ENCODE measurements around the gene REPS1.
A peak's percentile ranks its signal among the peaks of the same experiment; 100 is the strongest.
"Not testable (repeated sequence)": the region's sequence is repeated elsewhere in the genome, so short reads cannot be mapped to it uniquely, and the experiment has no call there.

Gene REPS1

DNA sequence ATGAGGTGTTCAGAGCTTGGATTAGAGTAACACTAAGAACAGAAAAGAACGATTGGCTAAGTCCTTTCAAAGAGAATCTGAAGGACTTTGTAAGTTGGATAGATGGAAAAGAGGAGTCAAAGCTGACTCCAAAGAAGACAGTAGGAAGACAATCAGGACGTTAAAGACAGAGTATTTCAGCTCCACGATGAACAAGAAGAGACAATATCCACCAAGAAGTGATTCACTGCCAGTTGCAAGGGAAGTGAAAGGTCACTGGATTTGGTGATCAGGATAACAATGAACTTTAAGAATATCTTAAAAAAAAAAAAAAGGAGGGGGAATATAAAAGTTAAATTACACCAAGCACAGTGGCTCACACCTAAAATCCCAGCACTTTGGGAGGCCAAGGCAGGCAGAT lies 17.9 kb downstream of the REPS1 start:
- DNase-seq (ENCODE audit: low spot score) = no peak

- DNase-seq (ENCODE audit: low spot score) = no peak
These were observed 21.2 kb downstream of the REPS1 start for GRCh38 chr6:138966870-138967269.

GRCh38 chr6:138965971-138966370 lies 22.1 kb downstream of the REPS1 start:
- DNase-seq (ENCODE audit: low spot score) = no peak

DNA sequence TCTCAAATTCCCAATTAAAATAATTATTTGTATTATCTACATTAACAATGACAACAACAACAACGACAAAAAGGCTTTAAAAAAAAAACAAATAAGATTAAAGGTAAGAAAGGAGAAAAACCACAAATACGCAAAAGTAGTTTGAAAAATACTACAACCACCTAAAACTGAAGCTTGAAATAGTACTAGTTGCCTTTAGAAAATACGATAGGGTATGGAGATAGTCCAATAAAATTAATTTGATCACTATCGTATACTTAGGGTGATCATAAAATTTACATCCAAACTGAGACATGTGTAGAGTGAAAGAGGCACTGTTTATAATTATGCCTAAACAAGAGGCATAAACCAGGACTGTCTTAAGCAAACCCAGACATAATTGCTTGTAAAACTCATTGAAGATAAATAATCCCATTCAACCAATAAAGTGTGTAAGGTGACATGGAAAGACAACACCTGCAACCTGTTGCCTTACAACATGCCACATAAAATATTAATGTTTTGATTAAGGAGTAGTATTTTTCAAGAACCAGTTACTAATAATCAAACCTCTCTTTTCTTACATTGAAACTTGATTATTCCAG lies 22.7 kb downstream of the REPS1 start:
- no peak for DNase-seq (ENCODE audit: low spot score)

- no peak for DNase-seq (ENCODE audit: low spot score)
These were observed 24.0 kb downstream of the REPS1 start for GRCh38 chr6:138964012-138964411.

GRCh38 chr6:138963531-138963930 lies 24.5 kb downstream of the REPS1 start:
- DNase-seq (ENCODE audit: low spot score) = no peak

- no peak for DNase-seq (ENCODE audit: low spot score)
These were observed 24.9 kb downstream of the REPS1 start for GRCh38 chr6:138963119-138963518.

- no peak for DNase-seq (ENCODE audit: low spot score)
These were observed 28.5 kb downstream of the REPS1 start for GRCh38 chr6:138959521-138959920.

- no peak for DNase-seq (ENCODE audit: low spot score)
These were observed 29.5 kb downstream of the REPS1 start for GRCh38 chr6:138958595-138958994.

DNA sequence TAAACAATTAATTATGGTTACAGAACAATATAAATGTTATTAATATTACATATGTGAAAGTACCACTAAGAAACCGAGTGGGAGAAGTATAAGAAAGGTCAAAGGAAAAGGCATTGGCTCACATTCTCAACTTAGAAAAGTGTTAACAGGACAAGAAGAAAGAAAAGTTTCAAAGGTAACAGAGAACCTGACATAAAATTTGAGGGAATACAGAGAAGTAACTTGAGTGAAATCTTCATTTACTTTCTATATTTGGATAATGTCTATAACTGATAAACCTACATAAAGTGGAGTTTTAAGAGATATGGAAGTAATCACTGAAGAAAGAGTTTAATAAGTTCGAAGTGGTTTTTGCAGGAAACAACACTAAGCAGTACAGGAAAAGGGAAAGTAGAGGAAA lies 30.1 kb downstream of the REPS1 start:
- DNase-seq (ENCODE audit: low spot score) = no peak

DNA sequence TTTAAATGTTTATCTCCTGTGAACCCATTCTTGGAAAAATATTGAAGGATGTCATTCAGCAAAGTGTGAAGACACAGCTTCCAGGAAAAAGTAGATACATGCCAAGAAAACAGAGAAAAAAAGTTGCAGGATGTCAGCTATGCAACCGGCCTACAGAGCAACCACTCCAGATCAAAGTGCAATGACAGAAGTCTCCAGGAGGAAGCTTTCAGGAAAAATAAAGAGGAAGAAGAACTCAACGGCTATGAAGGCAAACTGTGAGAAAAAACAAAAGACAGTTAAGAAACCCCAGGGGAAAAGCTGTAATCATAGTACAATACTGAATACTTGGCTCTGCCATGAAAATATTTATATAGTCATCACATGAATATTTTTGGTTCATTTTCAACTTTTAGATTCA lies 30.6 kb downstream of the REPS1 start:
- DNase-seq (ENCODE audit: low spot score) = peak; percentile 21

DNA sequence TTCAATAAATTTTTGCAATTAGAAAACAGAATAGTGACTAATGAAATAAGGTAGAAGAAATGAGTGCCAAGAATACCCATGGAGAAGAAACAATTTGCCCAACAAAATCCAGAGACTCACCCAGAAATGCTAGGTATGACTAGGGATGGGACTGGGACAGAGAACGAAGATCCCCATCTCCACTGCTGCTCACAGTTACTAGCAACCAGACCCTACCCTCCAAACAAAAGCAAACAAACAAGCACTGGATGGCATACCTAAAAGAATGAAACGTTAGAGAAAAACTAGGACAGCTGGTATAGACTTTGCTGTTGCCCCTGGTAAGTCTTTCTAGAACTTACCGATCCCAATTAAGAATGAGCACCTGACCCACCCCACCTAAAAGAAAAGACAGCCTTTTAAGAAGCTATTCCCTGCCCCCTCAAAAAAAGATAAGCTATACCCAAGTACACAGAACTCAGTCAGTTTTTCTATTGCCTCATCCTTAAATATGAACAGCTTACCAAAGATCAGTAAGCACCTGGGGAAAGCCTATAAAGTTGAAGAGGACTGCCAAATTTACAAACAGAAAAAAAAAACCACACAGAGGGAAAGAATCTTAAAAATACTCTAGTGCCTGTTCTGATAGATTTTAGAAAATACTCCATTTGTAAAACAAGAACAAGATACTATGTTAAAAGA lies 31.7 kb downstream of the REPS1 start:
- DNase-seq (ENCODE audit: low spot score) = no peak

DNA sequence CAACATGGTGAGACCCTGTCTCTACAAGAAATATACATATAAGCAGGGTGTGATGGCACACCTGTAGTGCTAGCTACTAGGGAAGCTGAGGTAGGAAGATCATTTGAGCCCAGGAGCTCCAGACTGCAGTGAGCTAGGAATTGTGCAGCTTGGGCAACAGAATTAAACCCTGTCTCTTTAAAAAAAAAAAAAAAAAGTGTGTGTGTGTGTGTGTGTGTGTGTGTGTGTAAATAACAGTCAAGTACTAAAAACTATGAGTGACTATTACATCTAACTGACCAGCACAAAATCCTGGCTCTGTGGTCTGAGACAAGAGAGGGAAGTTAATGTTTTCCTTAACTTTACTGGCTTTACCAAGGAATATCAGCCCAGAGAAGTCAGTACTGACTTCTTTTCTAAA lies 32.8 kb downstream of the REPS1 start:
- DNase-seq (ENCODE audit: low spot score) = no peak

GRCh38 chr6:138953451-138953850 lies 34.6 kb downstream of the REPS1 start:
- DNase-seq (ENCODE audit: low spot score) = no peak

- no peak for DNase-seq (ENCODE audit: low spot score)
These were observed 39.4 kb downstream of the REPS1 start for GRCh38 chr6:138948546-138949179.

DNA sequence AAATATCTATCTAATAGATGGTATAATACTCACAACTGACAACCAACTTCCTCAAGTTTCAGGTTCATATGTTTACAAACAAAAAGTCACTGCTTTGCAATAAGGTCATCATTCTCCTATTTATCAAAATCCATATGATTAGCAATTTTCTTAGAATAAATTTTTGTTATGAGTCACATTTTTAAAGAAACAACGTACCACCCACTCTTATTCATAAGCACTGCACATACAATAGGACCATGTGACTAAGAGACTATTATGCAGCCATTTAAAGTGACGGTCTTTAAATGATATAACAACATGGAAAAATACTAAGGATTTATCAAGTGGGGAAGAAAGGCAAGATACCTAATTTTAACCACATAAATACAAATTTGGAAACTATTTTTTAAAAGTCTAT lies 40.0 kb downstream of the REPS1 start:
- DNase-seq (ENCODE audit: low spot score) = no peak

- no peak for DNase-seq (ENCODE audit: low spot score)
These were observed 42.7 kb downstream of the REPS1 start for GRCh38 chr6:138945354-138945753.

DNA sequence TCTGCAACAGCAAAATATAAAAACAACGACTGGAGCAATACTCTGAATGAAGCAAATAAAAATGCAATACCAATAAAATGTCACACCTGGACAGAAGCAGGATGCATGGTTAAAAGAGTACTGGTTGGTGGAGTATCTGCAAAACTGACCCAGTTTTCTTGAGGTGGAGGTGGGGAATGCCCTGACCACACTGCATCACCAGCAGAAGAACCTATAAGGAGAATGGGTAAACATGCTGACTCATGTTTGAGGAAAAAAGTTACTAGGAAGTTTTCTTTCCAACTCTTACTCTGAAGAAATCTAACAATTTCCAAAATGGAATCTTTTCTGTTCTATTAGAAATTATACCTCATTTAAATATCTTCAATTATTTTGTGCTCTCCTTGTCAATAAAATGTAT lies 43.6 kb downstream of the REPS1 start:
- DNase-seq (ENCODE audit: low spot score) = peak; percentile 42

DNA sequence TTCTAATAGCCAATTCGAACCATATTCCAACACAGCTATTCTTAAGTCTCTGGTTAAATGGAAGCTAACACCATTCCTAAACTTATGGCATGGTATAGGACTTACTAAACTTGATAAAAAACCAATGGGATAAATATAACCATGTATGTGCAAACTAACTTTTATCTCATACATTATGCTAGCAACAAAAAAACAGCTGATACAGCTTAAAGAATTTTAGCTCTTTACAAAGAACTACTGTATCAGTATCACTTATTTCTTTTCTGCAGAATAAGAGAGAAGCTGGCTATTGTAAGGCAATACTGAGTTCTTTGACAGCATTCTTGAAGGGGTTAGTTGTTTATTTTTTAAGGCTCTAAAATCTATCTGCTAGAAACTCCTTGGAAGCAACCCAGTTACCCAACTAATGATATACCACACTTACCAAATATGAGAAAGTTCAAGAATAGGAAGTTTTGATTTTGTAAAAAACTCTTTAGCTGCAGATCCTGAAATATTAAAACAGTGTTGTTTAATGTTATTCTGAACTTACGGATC lies 44.9 kb downstream of the REPS1 start:
- no peak for DNase-seq (ENCODE audit: low spot score)

DNA sequence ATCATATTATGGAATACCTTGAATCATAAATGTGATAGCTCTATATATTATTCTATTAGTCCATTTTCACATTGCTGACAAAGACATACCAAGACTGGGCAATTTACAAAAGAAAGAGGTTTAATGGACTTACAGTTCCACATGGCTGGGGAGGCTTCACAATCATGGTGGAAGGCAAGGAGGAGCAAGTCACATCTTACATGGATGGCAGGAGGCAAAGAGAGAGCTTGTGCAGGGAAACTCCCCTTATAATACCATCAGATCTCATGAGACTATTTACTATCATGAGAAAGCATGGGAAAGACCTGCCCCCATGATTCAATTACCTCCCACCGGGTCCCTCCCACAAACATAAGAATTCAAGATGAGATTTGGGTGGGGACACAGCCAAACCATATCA lies 51.2 kb downstream of the REPS1 start:
- not testable (repeated sequence) for DNase-seq (ENCODE audit: low spot score)

GRCh38 chr6:138931660-138932059 lies 56.4 kb downstream of the REPS1 start:
- no peak for DNase-seq (ENCODE audit: low spot score)

DNA sequence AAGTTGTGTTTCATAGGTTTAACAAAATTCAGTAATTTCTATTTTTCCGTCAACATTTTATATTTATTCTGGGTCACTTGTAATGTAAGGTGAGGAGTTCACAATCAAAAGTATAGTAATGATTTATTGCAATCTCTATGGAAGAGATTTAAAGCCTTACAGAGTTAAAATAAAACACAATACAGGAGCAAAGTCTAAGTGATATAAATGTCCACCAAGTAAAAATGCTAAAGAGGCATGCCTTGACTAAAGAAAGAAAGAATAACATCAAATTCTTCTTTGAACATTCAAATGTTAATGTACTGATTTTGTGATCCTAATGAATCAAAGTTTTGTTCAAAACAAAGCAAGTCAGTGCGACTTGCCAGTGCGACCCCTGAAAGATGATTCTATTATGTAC lies 61.5 kb downstream of the REPS1 start:
- DNase-seq (ENCODE audit: low spot score) = no peak

GRCh38 chr6:138925806-138926205 lies 62.2 kb downstream of the REPS1 start:
- no peak for DNase-seq (ENCODE audit: low spot score)
